ENCODE results near the gene UBASH3B.
"Not testable (repeated sequence)": the region's sequence is repeated elsewhere in the genome, so short reads cannot be mapped to it uniquely, and the experiment has no call there.

Gene UBASH3B

DNA sequence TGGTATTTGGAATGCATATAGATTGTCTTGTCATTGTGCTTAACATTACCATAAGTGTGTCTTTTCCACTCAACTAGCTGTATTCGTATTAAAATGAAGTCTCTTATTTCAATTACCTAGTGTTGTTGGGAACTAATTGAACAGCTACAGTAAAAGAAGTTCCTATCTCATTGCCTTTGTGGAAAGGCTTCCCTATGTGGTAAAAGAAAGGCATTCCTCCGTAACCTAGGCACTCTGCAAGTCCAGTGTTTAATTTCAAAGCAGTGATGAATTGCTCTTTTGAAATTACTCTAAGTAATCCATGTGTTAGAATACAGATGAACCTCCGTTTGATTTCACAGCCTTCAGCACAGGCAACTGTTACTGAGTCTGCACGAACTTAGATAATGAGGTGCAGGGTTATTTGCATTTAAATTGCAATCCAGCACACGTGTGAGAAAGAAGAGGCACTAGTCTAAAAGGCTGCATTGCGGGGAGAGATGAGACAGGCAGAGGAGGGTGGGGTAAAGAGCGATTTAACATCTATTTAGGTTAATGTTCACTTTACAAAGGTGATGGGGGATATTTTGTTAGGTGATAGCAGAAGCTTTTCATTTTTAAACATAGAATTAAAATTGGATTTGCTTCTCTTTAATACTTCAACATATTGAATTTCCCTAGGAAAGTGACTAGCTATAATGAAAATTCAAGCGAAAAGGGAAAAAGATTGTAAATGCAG lies 157.8 kb downstream of the UBASH3B start:
- Histone ChIP-seq H3K9ac (ENCODE audit: low read length) (peak overlapping the region; percentile 63), H3K4me3 (ENCODE audit: low read length) (peak overlapping the region; percentile 44), H3K9me3 (ENCODE audit: control insufficient read depth, low read depth, low read length) (no peaks in the 10 kb centered on the region), H3K27me3 (ENCODE audit: control insufficient read depth, insufficient read depth, low read length) (no peaks in the 10 kb centered on the region), H3K36me3 (ENCODE audit: control insufficient read depth, low read depth, low read length) (no peaks in the 10 kb centered on the region), H3K27ac (ENCODE audit: low read length) (peak overlapping the region; percentile 80), H3K4me1 (ENCODE audit: control insufficient read depth, low read depth, low read length) (peaks cover 20% of the 10 kb centered on the region)

DNA sequence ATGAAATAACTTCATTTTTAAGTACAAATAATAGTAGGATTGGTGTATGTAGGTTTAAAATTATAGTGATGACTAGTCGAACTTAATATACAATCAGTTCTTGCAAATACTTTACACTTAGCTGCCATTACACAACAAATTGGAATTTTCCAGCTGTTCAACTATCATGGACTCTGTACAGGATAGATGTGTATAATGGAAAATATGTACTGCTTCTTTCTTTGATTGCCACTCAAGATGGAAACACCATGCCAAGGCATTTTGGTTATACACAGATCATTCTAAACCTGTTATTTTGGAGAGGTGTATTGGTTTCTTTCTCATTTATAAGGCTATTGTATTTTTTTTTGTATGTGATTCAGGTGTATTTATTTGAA lies 158.4 kb downstream of the UBASH3B start:
- Histone ChIP-seq H3K9me3 (ENCODE audit: control insufficient read depth, low read depth, low read length) (no peaks in the 10 kb centered on the region), H3K4me1 (ENCODE audit: control insufficient read depth, low read depth, low read length) (peaks cover 20% of the 10 kb centered on the region), H3K36me3 (ENCODE audit: control insufficient read depth, low read depth, low read length) (no peaks in the 10 kb centered on the region), H3K27me3 (ENCODE audit: control insufficient read depth, insufficient read depth, low read length) (no peaks in the 10 kb centered on the region), H3K9ac (ENCODE audit: low read length) (no peak overlapping the region), H3K27ac (ENCODE audit: low read length) (no peak overlapping the region), H3K4me3 (ENCODE audit: low read length) (peak overlapping the region; percentile 44)

DNA sequence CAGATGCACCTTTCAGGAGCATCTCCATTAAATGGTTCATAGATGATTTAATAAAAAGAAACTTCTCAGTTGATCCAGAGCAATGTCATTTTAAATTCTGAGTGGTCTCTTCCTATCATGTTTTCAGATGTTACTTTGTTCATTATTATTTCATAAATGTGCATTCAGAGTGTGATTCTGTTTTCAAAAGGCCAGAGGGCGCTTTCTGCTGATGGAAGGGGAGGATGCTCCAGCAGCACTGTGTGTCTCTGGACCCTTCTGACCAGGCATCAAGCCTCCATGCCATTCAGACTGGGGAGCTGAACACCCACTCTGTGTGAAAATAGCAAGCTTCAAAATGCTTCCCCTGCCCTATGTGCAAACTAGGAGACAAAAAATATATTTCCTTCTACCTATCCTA lies 158.9 kb downstream of the UBASH3B start:
- no peaks in the 10 kb centered on the region for H3K27me3 ChIP-seq (ENCODE audit: control insufficient read depth, insufficient read depth, low read length)
- H3K36me3 ChIP-seq (ENCODE audit: control insufficient read depth, low read depth, low read length), result no peaks in the 10 kb centered on the region
- H3K27ac ChIP-seq (ENCODE audit: low read length), result no peak overlapping the region
- peaks cover 20% of the 10 kb centered on the region for H3K4me1 ChIP-seq (ENCODE audit: control insufficient read depth, low read depth, low read length)
- no peak overlapping the region for H3K9ac ChIP-seq (ENCODE audit: low read length)
- no peak overlapping the region for H3K4me3 ChIP-seq (ENCODE audit: low read length)
- H3K9me3 ChIP-seq (ENCODE audit: control insufficient read depth, low read depth, low read length), result peaks cover 5% of the 10 kb centered on the region

DNA sequence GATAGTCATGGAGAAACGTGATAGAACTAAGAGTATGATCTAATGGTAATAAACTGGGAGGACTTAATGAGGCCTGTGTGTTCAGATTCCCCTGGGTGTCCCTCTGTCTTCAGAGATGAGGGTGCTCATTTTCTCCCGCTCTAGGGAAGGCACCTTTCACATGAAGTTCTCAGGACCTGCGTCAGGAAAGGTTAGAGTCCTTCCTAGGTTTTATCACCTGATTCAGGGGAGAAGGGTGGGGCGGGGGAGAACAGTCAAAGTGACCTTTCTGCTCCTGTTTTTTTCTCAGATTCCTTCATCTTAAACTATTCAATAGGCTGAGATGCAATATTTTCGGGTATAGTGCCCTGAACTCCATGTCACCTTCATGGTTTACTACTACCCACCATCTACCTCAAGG lies 160.4 kb downstream of the UBASH3B start:
- no peaks in the 10 kb centered on the region for H3K36me3 ChIP-seq (ENCODE audit: control insufficient read depth, low read depth, low read length)
- peaks cover 20% of the 10 kb centered on the region for H3K9me3 ChIP-seq (ENCODE audit: control insufficient read depth, low read depth, low read length)
- H3K27me3 ChIP-seq (ENCODE audit: control insufficient read depth, insufficient read depth, low read length), result no peaks in the 10 kb centered on the region
- peaks cover 20% of the 10 kb centered on the region for H3K4me1 ChIP-seq (ENCODE audit: control insufficient read depth, low read depth, low read length)
- no peak overlapping the region for H3K27ac ChIP-seq (ENCODE audit: low read length)
- no peak overlapping the region for H3K4me3 ChIP-seq (ENCODE audit: low read length)
- H3K9ac ChIP-seq (ENCODE audit: low read length), result no peak overlapping the region

DNA sequence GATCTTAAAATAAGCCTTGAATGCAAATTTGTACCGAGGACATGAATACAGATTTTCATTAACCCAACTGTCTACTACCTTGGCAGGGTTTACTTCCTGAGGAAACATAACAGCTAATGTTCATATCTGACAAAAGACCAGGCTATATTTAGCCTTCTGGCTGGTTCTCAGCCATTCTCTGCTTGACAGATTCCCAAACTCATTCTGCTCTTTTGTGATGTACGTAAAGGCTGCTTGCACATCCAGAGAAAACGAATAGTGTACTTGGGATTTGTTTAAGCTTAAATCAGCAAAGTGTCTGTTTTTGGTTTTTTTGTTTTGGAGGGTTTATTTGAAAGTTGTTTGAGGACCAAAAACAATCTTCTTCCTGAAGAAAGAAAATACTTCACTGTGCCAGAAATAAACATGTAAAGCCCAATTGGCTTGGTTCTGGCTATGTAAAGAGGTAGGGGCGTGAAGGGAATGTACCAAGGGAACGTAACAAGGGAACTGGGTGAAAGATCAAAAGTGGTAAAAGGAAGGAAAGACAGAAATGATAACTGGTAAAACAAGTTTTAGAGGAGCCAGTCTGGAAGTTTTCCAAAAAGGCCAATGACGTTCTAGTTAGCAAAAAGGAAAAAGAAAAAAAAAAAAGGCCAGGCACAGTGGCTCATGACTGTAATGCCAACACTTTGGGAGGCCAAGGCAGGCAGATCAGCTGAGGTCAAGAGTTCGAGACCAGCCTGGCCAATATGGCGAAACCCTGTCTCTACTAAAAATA lies 161.4 kb downstream of the UBASH3B start:
- Histone ChIP-seq H3K4me1 (ENCODE audit: control insufficient read depth, low read depth, low read length) (peaks cover 18% of the 10 kb centered on the region), H3K36me3 (ENCODE audit: control insufficient read depth, low read depth, low read length) (no peaks in the 10 kb centered on the region), H3K27ac (ENCODE audit: low read length) (no peak overlapping the region), H3K9me3 (ENCODE audit: control insufficient read depth, low read depth, low read length) (peaks cover 20% of the 10 kb centered on the region), H3K9ac (ENCODE audit: low read length) (no peak overlapping the region), H3K27me3 (ENCODE audit: control insufficient read depth, insufficient read depth, low read length) (no peaks in the 10 kb centered on the region), H3K4me3 (ENCODE audit: low read length) (no peak overlapping the region)

DNA sequence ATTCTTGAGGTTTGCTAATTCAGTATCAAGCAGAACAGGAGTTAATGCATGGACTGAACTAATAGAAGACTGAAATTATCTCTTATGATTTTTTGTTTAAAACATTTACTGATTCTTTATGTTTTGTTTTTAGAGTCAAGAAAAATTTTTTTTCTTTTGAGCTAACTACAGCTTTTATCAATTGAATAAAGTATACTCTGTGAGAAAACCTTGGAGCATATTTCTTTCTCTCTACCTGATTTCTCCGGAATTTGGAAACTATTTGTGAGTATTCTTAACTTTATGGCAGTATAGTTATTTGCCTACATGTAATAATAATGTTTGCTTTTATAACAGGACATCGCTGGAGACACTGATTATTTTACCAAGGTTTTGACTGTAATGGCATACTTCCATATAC lies 164.6 kb downstream of the UBASH3B start:
- H3K27ac ChIP-seq (ENCODE audit: low read length), result no peak overlapping the region
- no peak overlapping the region for H3K4me3 ChIP-seq (ENCODE audit: low read length)
- H3K9me3 ChIP-seq (ENCODE audit: control insufficient read depth, low read depth, low read length), result peaks cover 24% of the 10 kb centered on the region
- no peaks in the 10 kb centered on the region for H3K27me3 ChIP-seq (ENCODE audit: control insufficient read depth, insufficient read depth, low read length)
- H3K4me1 ChIP-seq (ENCODE audit: control insufficient read depth, low read depth, low read length), result no peaks in the 10 kb centered on the region
- H3K9ac ChIP-seq (ENCODE audit: low read length), result no peak overlapping the region
- H3K36me3 ChIP-seq (ENCODE audit: control insufficient read depth, low read depth, low read length), result no peaks in the 10 kb centered on the region

DNA sequence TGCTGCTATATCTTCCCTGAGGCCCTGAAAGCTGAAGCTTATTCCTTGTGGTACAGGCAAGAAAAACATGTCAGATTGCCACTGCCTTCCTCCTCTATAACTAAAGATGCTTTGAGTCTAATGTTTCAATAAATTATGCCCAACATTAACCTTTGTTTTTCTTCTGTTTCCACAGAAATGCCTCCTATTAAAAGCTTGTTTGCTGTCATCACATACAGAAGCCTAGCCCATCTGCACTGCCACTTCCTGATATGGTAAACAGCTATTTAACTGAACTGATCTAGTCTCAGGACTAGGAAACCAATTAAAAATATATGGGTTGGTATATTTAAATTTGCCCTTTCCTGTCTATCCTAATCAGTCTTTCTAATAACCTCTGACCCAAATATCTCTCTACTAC lies 165.6 kb downstream of the UBASH3B start:
- H3K27me3 ChIP-seq (ENCODE audit: control insufficient read depth, insufficient read depth, low read length), result no peaks in the 10 kb centered on the region
- no peak overlapping the region for H3K27ac ChIP-seq (ENCODE audit: low read length)
- peaks cover 24% of the 10 kb centered on the region for H3K9me3 ChIP-seq (ENCODE audit: control insufficient read depth, low read depth, low read length)
- no peaks in the 10 kb centered on the region for H3K36me3 ChIP-seq (ENCODE audit: control insufficient read depth, low read depth, low read length)
- no peak overlapping the region for H3K4me3 ChIP-seq (ENCODE audit: low read length)
- no peaks in the 10 kb centered on the region for H3K4me1 ChIP-seq (ENCODE audit: control insufficient read depth, low read depth, low read length)
- no peak overlapping the region for H3K9ac ChIP-seq (ENCODE audit: low read length)

DNA sequence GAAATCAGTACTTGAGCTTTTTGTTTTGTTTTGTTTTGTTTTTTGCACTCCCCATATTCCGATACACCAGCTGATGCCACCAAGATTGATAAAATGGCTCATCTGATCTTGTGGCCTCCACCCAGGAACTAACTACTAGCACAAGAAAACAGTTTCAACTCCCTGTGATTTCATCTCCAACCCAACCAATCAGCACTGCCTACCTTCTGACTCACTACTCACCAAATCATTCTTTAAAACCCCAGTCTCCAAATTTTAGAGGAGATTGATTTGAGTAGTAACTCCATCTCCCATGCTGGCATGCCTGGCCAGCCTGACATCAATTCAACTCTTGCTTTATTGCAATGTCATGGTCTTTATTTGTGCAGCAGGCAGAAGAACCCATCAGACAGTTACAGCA lies 166.7 kb downstream of the UBASH3B start:
- Histone ChIP-seq H3K36me3 (ENCODE audit: control insufficient read depth, low read depth, low read length) (no peaks in the 10 kb centered on the region), H3K9ac (ENCODE audit: low read length) (no peak overlapping the region), H3K4me1 (ENCODE audit: control insufficient read depth, low read depth, low read length) (no peaks in the 10 kb centered on the region), H3K9me3 (ENCODE audit: control insufficient read depth, low read depth, low read length) (peaks cover 24% of the 10 kb centered on the region), H3K27me3 (ENCODE audit: control insufficient read depth, insufficient read depth, low read length) (no peaks in the 10 kb centered on the region), H3K4me3 (ENCODE audit: low read length) (no peak overlapping the region), H3K27ac (ENCODE audit: low read length) (no peak overlapping the region)

DNA sequence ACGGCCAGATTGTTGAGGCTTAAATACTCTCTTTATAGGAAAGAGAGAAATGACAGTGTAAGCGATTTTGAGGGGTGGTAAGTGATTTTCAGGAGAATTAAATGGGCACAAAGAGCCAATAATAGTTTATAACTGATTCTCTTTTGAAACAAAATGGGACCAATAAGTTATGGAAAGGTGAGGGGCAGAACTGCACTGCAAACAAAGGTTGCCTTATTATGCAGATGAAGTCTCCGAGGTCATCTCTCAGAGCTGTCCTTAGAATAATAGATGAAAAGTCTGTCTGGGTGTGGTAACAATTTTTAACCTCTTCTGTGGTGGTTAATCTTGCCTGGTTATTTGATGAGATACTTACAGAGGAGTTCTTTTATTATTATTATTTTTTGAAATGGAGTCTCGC lies 168.0 kb downstream of the UBASH3B start:
- peaks cover 24% of the 10 kb centered on the region for H3K9me3 ChIP-seq (ENCODE audit: control insufficient read depth, low read depth, low read length)
- no peaks in the 10 kb centered on the region for H3K4me1 ChIP-seq (ENCODE audit: control insufficient read depth, low read depth, low read length)
- H3K27ac ChIP-seq (ENCODE audit: low read length), result no peak overlapping the region

DNA sequence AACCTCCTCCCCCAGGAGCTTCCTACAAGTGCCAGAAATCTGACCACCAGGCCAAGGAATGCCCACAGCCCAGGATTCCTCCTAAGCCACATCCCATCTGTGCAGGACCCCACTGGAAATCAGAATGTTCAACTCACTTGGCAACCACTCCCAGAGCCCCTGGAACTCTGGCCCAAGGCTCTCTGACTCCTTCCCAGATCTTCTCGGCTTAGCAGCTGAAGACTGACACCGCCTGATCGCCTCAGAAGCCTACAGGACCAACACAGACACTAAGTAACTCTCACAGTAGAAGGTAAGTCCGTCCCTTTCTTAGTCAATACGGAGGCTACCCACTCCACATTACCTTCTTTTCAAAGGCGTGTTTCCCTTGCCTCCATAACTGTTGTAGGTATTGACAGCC lies 173.8 kb downstream of the UBASH3B start:
- H3K9me3 ChIP-seq (ENCODE audit: control insufficient read depth, low read depth, low read length); H3K4me1 ChIP-seq (ENCODE audit: control insufficient read depth, low read depth, low read length); H3K9ac ChIP-seq (ENCODE audit: low read length); H3K4me3 ChIP-seq (ENCODE audit: low read length); H3K27ac ChIP-seq (ENCODE audit: low read length); H3K27me3 ChIP-seq (ENCODE audit: control insufficient read depth, insufficient read depth, low read length); H3K36me3 ChIP-seq (ENCODE audit: control insufficient read depth, low read depth, low read length): not testable (repeated sequence)

More for the DNA sequence above, 168.0 kb downstream of the UBASH3B start:
- H3K4me3 ChIP-seq (ENCODE audit: low read length), result no peak overlapping the region
- H3K9ac ChIP-seq (ENCODE audit: low read length), result no peak overlapping the region
- no peaks in the 10 kb centered on the region for H3K27me3 ChIP-seq (ENCODE audit: control insufficient read depth, insufficient read depth, low read length)
- H3K36me3 ChIP-seq (ENCODE audit: control insufficient read depth, low read depth, low read length), result no peaks in the 10 kb centered on the region

DNA sequence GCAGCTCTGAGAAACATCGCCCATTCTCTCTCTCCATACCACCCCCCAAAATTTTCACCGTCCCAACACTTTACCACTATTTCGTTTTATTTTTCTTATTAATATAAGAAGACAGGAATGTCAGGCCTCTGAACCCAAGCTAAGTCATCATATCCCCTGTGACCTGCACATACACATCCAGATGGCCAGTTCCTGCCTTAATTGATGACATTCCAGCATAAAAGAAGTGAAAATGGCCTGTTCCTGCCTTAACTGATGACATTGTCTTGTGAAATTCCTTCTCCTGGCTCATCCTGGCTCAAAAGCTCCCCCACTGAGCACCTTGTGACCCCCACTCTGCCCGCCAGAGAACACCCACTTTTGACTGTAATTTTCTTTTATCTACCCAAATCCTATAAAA lies 176.8 kb downstream of the UBASH3B start:
- not testable (repeated sequence) for H3K27ac ChIP-seq (ENCODE audit: low read length); H3K9ac ChIP-seq (ENCODE audit: low read length); H3K4me3 ChIP-seq (ENCODE audit: low read length); H3K4me1 ChIP-seq (ENCODE audit: control insufficient read depth, low read depth, low read length); H3K27me3 ChIP-seq (ENCODE audit: control insufficient read depth, insufficient read depth, low read length); H3K36me3 ChIP-seq (ENCODE audit: control insufficient read depth, low read depth, low read length); H3K9me3 ChIP-seq (ENCODE audit: control insufficient read depth, low read depth, low read length)

Measured in iPS-18a (cell line).